CD4-positive, alpha-beta T cell treated with Interleukin-10 for 1 hour (primary cell): ENCODE results near the gene VPS13A.

Experiments used
- DNase-seq: peaks from one replicate; pipeline ENCODE4 v3.0.0-alpha.2; 2020

VPS13A gene

GRCh38 chr9:77462066-77462465 lies 284.7 kb downstream of the VPS13A start:
- DNase-seq: no peak

GRCh38 chr9:77463151-77463550 lies 285.8 kb downstream of the VPS13A start:
- no peak for DNase-seq

GRCh38 chr9:77464661-77465060 lies 287.3 kb downstream of the VPS13A start:
- DNase-seq: no peak

GRCh38 chr9:77469515-77470231 lies 292.3 kb downstream of the VPS13A start:
- DNase-seq: no peak
